Colonic mucosa (tissue), 4 donors: ENCODE results near the gene FAAP20. TPM values are rescaled to one million over a fixed set of nuclear protein-coding genes. Genes with fewer than 3 reads are reported as not detected.

ENCODE experiments used
- DNase-seq: peaks from one replicate; pipeline ENCODE4 v3.0.0-alpha.2; 2020
- H3K27ac ChIP-seq: fragments of 200-600 bp; one replicate; pipeline ENCODE4 v1.8.0; 2021
- H3K27me3 ChIP-seq: fragments of 200-600 bp; one replicate; pipeline ENCODE4 v1.8.0; 2021
- H3K36me3 ChIP-seq: fragments of 200-600 bp; one replicate; pipeline ENCODE4 v1.8.0; 2021
- H3K4me1 ChIP-seq: fragments of 200-600 bp; one replicate; pipeline ENCODE4 v1.8.0; 2021; ENCODE audit warnings: mild to moderate bottlenecking
- H3K4me3 ChIP-seq: fragments of 200-600 bp; one replicate; pipeline ENCODE4 v1.8.0; 2021
- H3K9ac ChIP-seq, 2 donors: one replicate each; pipeline ENCODE4 v1.7.0; 2013; ENCODE audit warnings: control low read depth in 2 of 2, low read depth in 2 of 2, low read length in 2 of 2
- H3K9me3 ChIP-seq: fragments of 200-600 bp; one replicate; pipeline ENCODE4 v1.8.0; 2021
- intact Hi-C: fragments of 100-400 bp; cut with DNase I; formaldehyde crosslinking; loops from one replicate; pipeline ENCODE4 v1.14.1; 2022
- total RNA-seq, 2 donors: library from RNA; stranded (reverse); fragmentation: NEBNext Ultra II Directional in 1 of 2; extraction: Animal tissue kit (Norgen Biotek cat#: 25700) in 1 of 2; gene quantifications; one replicate each; pipeline ENCODE4 v1.2.1, GENCODE V29; 2021
- TF ChIP-seq, protein P1 (sequence below): fragments of 200-600 bp; IDR thresholded peaks from one replicate; pipeline ENCODE4 v1.8.0; 2022; ENCODE audit warnings: antibody characterized with exemption, mild to moderate bottlenecking
- donor health status: healthy.
- donor health status: DM: no; HTN: no; CAD: no.
- donor health status: DM: no; HTN: no; CAD: no.

FAAP20 gene
- total RNA-seq, 2 donors from 2014 or later = 29.9 to 53.7 TPM

DNA sequence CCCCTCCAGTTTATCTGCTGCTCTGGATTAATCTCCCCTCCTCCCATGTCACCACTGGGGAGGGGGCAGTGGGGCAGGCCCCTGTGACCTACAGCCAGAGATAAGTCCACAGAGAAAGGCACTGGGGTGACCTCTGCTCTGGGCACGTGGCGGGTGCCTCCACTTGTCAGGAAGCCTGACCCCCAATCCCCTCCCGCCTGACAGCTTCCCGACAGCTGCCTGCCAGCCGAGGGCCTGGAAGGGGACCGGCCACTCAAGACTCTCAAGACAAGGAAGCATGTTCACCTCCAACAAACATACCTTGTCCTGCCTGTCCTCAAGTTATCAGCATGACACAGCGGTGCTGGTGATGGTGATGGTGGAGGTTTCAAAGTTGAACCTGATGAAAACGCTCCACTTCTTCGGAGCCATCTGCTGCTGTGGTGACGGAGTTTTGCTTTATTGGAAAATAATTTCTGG, 3.2 kb upstream of the FAAP20 start:
- peak overlapping the region; percentile 83 for H3K27ac ChIP-seq
- TF ChIP-seq, protein P1, sequence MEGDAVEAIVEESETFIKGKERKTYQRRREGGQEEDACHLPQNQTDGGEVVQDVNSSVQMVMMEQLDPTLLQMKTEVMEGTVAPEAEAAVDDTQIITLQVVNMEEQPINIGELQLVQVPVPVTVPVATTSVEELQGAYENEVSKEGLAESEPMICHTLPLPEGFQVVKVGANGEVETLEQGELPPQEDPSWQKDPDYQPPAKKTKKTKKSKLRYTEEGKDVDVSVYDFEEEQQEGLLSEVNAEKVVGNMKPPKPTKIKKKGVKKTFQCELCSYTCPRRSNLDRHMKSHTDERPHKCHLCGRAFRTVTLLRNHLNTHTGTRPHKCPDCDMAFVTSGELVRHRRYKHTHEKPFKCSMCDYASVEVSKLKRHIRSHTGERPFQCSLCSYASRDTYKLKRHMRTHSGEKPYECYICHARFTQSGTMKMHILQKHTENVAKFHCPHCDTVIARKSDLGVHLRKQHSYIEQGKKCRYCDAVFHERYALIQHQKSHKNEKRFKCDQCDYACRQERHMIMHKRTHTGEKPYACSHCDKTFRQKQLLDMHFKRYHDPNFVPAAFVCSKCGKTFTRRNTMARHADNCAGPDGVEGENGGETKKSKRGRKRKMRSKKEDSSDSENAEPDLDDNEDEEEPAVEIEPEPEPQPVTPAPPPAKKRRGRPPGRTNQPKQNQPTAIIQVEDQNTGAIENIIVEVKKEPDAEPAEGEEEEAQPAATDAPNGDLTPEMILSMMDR = no peak
- DNase-seq = no peak
- H3K9me3 ChIP-seq = no peaks in the 10 kb centered on the region
- H3K4me3 ChIP-seq = no peak overlapping the region
- H3K4me1 ChIP-seq = peaks cover 22% of the 10 kb centered on the region
- no peaks in the 10 kb centered on the region for H3K27me3 ChIP-seq
- intact Hi-C loops = loop anchor here (10.0 kb wide), 1 partner anchor 447 kb away; no protein-coding TSS in a partner anchor
- H3K36me3 ChIP-seq = no peaks in the 10 kb centered on the region
- no peak overlapping the region for H3K9ac ChIP-seq

DNA sequence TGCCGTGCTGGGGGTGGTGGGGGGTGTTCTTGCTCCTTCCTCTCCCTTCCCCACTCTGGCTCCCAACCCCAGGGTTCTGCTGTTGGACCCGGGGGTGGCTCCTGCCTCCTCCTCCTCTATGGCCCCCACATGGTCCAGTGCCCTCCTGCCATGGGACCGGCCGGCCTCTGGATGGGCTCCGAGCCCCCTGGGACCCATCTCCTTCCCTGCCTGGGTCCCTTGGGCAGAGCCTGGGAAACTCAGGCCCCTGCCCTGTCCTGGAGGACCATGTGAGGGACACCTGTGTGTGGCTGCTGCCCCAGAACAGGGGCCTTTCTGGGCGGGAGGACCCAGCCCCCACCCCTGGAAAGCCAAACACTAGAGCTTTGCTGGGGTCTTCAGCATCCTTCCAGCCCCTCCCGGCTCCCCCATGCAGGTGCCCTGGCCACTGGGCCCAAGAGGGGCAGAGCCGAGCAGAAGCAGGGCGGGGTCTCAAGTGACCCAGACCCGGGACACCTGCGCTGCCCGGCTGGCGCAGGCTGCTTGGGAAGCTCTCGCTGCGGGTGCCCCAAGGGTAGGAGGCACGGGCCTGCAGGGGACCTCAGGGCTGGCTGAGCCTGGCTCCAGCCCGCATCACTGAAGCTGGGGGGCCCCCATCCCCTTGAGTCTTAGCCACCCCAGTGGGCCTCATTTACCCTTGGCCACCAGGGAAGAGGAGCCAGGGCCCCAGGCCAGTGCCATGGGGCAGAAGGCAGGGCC, 2.5 kb upstream of the FAAP20 start:
- no peaks in the 10 kb centered on the region for H3K9me3 ChIP-seq

DNA sequence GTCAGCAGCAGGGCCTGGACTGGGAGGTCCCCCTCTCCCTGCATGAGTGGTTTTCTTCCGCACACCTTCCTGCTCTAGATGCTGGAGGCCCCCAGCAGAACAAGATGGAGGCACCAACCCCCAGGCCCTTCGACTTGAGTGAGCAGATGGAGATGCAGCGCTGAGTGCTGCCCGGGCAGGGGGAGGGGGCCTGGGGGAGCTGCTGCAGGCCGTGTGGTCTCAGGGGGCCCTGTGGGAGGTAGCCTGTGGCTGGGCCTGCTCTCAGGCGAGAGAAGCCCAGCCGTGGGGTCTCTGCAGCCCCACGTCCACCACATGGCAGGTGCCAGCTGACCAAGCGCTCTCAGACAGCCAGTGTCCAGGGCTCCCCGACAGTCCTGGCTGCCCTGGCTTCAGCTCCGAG, 1.2 kb upstream of the FAAP20 start:
- no peak overlapping the region for H3K4me3 ChIP-seq
- peak overlapping the region; percentile 98 for H3K27ac ChIP-seq
- H3K36me3 ChIP-seq = no peaks in the 10 kb centered on the region
- H3K9ac ChIP-seq = peak overlapping the region; percentile 73 to 82
- TF ChIP-seq, protein P1 = no peak
- intact Hi-C loops = loop anchor here (1.0 to 10.0 kb wide), 2 partner anchors 186 to 449 kb away; no protein-coding TSS in a partner anchor
- no peaks in the 10 kb centered on the region for H3K27me3 ChIP-seq
- no peak for DNase-seq
- peaks cover 24% of the 10 kb centered on the region for H3K4me1 ChIP-seq
- H3K9me3 ChIP-seq = no peaks in the 10 kb centered on the region

More for the DNA sequence above, 2.5 kb upstream of the FAAP20 start:
- TF ChIP-seq, protein P1 = no peak
- H3K36me3 ChIP-seq = no peaks in the 10 kb centered on the region
- DNase-seq = no peak
- intact Hi-C loops = loop anchor here (10.0 kb wide), 1 partner anchor 448 kb away; no protein-coding TSS in a partner anchor
- peak overlapping the region; percentile 83 for H3K27ac ChIP-seq
- H3K27me3 ChIP-seq = no peaks in the 10 kb centered on the region
- no peak overlapping the region for H3K9ac ChIP-seq
- peaks cover 22% of the 10 kb centered on the region for H3K4me1 ChIP-seq
- H3K4me3 ChIP-seq = no peak overlapping the region

DNA sequence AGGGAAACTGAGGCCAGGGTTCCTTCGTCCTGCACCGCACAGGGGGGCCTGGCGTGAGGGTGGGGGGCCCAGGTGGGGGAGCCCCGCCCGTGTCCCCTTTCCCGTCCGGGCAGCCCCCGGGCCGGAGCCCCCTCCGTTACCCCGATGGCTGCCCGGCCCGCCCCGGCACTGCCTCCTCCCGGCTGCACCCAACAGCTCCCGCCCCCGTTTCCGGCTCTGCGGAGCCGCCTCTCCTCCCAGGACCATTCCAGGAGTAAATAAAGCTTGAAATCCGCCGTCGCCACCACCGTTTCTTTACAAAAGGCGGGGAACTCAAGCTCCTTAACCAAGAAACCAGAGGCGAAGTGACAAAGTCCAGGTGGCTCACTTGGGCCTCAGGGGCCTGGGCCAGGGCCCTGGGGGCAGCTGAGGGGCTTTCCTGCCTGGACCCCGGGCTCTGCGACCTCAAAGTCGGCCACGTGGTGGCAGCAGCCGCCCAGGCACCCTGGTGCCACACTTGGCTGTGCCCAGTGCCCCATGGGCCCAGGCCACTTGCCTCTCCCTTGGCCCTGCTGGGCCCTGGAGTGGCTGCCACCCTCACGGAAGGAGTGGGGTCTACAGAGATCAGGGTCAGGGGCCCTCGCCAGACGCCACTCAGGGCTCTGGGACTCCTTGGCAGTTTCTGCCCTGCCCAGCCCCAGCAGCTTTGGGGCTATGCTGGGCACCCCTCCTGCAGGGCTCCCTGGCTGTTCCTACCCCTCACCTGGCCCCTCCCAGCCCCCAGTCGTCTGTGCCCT, 514 bp upstream of the FAAP20 start:
- TF ChIP-seq, protein P1 = peak; percentile 97
- H3K9ac ChIP-seq = peak overlapping the region; percentile 73 to 82

DNA sequence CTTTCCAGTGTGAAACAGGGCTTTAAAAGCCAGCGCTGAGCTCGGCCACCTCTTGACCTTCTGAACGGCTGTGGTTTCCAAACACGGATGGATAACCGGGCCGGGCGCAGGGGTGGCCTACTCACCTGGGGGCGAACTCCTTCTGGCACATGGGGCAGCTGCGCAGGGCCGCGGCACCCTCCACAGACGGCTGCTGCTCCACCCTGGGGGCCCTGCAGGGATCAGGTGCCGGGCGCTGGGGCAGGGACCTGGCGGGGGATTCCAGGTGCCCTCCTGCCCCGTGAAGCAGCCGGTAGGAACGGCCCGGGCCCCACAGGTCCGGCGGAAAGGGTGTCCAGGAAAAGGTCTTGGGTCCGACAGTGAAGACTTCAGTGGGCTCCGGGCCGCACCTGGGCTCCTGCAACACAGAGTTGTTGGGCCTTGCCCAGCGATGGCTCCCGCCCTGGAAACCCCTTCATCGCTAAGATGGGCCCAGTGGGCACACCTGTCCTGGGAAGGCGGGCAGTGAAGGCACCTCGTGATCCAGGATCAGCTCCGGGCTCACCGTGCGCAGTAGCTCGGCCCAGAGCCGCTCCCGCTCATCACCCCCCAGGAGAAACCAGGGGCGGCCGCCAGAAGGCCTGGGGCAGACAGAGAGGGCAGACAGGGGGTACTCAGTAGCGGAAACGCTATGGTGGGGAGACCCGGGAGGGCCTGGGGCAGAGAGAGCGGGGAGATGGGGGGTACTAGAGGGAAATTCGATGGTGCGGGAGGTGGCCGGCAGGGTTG, 874 bp downstream of the FAAP20 start:
- DNase-seq = no peak
- Histone ChIP-seq H3K27ac (peak overlapping the region; percentile 37), H3K9ac (peak overlapping the region; percentile 41 to 58), H3K4me1 (peaks cover 29% of the 10 kb centered on the region), H3K4me3 (peak overlapping the region; percentile 56), H3K36me3 (no peaks in the 10 kb centered on the region), H3K27me3 (no peaks in the 10 kb centered on the region), H3K9me3 (no peaks in the 10 kb centered on the region)
- TF ChIP-seq, protein P1 = no peak
- intact Hi-C loops = loop anchor here (10.0 kb wide), 1 partner anchor 451 kb away; no protein-coding TSS in a partner anchor

More for the DNA sequence above, 514 bp upstream of the FAAP20 start:
- no peaks in the 10 kb centered on the region for H3K27me3 ChIP-seq
- DNase-seq = peak; percentile 93
- peak overlapping the region; percentile 98 for H3K27ac ChIP-seq
- intact Hi-C loops = loop anchor here (1.0 to 10.0 kb wide), 2 partner anchors 186 to 450 kb away; no protein-coding TSS in a partner anchor
- no peaks in the 10 kb centered on the region for H3K9me3 ChIP-seq
- H3K36me3 ChIP-seq = no peaks in the 10 kb centered on the region
- peak overlapping the region; percentile 56 for H3K4me3 ChIP-seq
- H3K4me1 ChIP-seq = peaks cover 31% of the 10 kb centered on the region
